Lower leg skin (tissue), 4 donors: ENCODE data around the gene ALPL. TPM values are rescaled to one million over a fixed set of nuclear protein-coding genes. Genes with fewer than 3 reads are reported as not detected.

Source experiments
- DNase-seq, 2 donors: peaks; one replicate each; pipeline ENCODE4 v3.0.0-alpha.2; 2019; ENCODE audit warnings: low spot score in 2 of 2
- H3K4me3 ChIP-seq: fragments of 200-600 bp; sonication (generic); 2 replicates; pipeline ENCODE4 v1.5.1; 2017; ENCODE audit warnings: mild to moderate bottlenecking, low read depth; ENCODE audit not compliant: poor library complexity, severe bottlenecking
- CTCF ChIP-seq, 3 donors: fragments of 450-650 bp; IDR thresholded peaks; one replicate each; pipeline ENCODE4 v1.5.1; 2016; ENCODE audit warnings: antibody characterized with exemption in 3 of 3, mild to moderate bottlenecking in 3 of 3, moderate library complexity in 2 of 3
- POLR2A ChIP-seq, 2 donors: fragments of 450-650 bp; IDR thresholded peaks; one replicate each; pipeline ENCODE4 v1.6.1; 2016 to 2017; ENCODE audit warnings: antibody characterized with exemption in 2 of 2, mild to moderate bottlenecking in 1 of 2, moderate library complexity in 1 of 2
- WGBS, 2 donors: methylation state at CpG; one replicate each; pipeline ENCODE4 v1.1.5; 2018; 5-methylcytosine and 5-hydroxymethylcytosine counted together
- intact Hi-C: fragments of 100-400 bp; cut with DNase I; formaldehyde crosslinking; loops from one replicate; pipeline ENCODE4 v1.15.0; 2023; ENCODE audit warnings: low total_unique reads
- total RNA-seq, 4 donors: library from RNA; depleted of rRNA; stranded (reverse); fragments of >200 nt; gene quantifications; one replicate each; pipeline ENCODE4 v1.1.0, GENCODE V29; 2016

The ALPL gene
- total RNA-seq, 4 donors from 2014 or later: 1.3 to 7.7 (median 2.2) TPM

- intact Hi-C loops: no loop called here
- TF ChIP-seq CTCF (IDR thresholded peaks at IDR 0.05) (no peak), POLR2A (IDR thresholded peaks at IDR 0.05) (no peak)
- no peak overlapping the region for H3K4me3 ChIP-seq
- 65 to 73% methylated on average over 3 of the region's 3 CpGs for WGBS, 2 donors
- DNase-seq: no peak
These were observed 23.3 kb downstream of the ALPL start for GRCh38 chr1:21532496-21532895.

- TF ChIP-seq POLR2A (IDR thresholded peaks at IDR 0.05) (no peak), CTCF (IDR thresholded peaks at IDR 0.05) (no peak)
- no peak for DNase-seq
- H3K4me3 ChIP-seq: no peak overlapping the region
- intact Hi-C loops: no loop called here
- 81 to 88% methylated on average over 4 of the region's 4 CpGs for WGBS, 2 donors
These were observed 23.8 kb downstream of the ALPL start for GRCh38 chr1:21532992-21533534.

GRCh38 chr1:21534146-21534545 lies 24.9 kb downstream of the ALPL start:
- intact Hi-C loops: no loop called here
- TF ChIP-seq CTCF (IDR thresholded peaks at IDR 0.05) (no peak), POLR2A (IDR thresholded peaks at IDR 0.05) (no peak)

GRCh38 chr1:21534674-21535378 lies 25.6 kb downstream of the ALPL start:
- no peak overlapping the region for H3K4me3 ChIP-seq
- no peak for DNase-seq
- intact Hi-C loops: no loop called here
- 50 to 56% methylated on average over 11 of the region's 11 CpGs for WGBS, 2 donors
- no peak for TF ChIP-seq CTCF (IDR thresholded peaks at IDR 0.05)
- TF ChIP-seq POLR2A (IDR thresholded peaks at IDR 0.05): no peak

More at GRCh38 chr1:21534146-21534545, 24.9 kb downstream of the ALPL start:
- H3K4me3 ChIP-seq: no peak overlapping the region
- WGBS, 2 donors: 90 to 95% methylated on average over 4 to 5 of the region's 5 CpGs
- no peak for DNase-seq

GRCh38 chr1:21536218-21536617 lies 27.0 kb downstream of the ALPL start:
- DNase-seq: peak in 1 of 2 donors; percentile 42
- intact Hi-C loops: no loop called here
- H3K4me3 ChIP-seq: no peak overlapping the region
- no peak for TF ChIP-seq POLR2A (IDR thresholded peaks at IDR 0.05)
- WGBS, 2 donors: 29 to 32% methylated on average over 2 of the region's 2 CpGs

GRCh38 chr1:21537511-21537931 lies 28.3 kb downstream of the ALPL start:
- no peak for TF ChIP-seq CTCF (IDR thresholded peaks at IDR 0.05)
- no peak for TF ChIP-seq POLR2A (IDR thresholded peaks at IDR 0.05)
- no peak overlapping the region for H3K4me3 ChIP-seq
- DNase-seq: no peak
- intact Hi-C loops: no loop called here
- WGBS, 2 donors: 56 to 72% methylated on average over 9 to 12 of the region's 12 CpGs
